Pulmonary artery endothelial cell (primary cell): Measurements from ENCODE around the gene SLC9A8. TPM values are rescaled to one million over a fixed set of nuclear protein-coding genes. Genes with fewer than 3 reads are reported as not detected.
"Not testable (repeated sequence)": the region's sequence is repeated elsewhere in the genome, so short reads cannot be mapped to it uniquely, and the experiment has no call there.

Source experiments
- DNase-seq: peaks from one replicate; pipeline ENCODE4 v3.0.0-alpha.2; 2011; ENCODE audit warnings: low read depth, low spot score
- total RNA-seq: library from RNA; depleted of rRNA; stranded (reverse); fragments of >200 nt; gene quantifications from 2 replicates; pipeline ENCODE4 v1.2.3, GENCODE V29; 2014

The SLC9A8 gene
- total RNA-seq, 1 donor from 2014 or later = 6.2 TPM

DNA sequence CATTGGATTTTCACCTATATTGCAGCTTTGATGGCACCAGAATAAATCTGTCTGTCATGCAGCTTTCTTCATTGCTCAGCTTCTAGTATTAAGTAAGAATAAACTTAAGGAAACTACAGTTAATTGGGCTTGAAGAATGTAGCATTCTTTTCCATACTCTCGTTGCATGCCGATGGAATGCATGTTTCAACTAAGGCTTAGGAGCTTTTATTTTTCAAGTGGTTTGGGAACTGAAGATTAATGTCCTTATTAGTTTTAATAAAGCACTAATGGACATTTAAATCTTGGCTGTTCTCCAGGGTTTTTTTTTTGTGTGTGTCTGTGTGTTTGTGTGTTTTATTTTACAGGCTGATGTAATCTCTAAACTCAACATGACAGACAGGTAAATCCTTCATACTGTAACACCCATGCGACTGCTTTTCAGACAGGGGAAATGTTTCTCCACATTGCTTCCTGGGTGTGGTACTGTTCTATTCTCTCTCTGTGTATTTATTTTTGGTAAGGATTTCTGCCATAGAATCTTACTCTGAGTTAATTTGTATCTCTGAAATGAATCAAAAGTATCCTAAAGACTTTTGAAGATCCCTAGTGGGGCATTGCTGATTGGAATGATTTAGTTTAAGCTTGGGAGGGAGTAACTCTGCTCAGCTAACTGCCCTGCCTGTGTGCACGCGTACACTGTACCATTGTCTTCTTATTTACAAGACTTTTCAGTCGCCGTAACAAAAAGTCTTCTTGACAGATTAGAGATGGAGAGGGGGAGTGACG, 38.0 kb downstream of the SLC9A8 start:
- DNase-seq = no peak

DNA sequence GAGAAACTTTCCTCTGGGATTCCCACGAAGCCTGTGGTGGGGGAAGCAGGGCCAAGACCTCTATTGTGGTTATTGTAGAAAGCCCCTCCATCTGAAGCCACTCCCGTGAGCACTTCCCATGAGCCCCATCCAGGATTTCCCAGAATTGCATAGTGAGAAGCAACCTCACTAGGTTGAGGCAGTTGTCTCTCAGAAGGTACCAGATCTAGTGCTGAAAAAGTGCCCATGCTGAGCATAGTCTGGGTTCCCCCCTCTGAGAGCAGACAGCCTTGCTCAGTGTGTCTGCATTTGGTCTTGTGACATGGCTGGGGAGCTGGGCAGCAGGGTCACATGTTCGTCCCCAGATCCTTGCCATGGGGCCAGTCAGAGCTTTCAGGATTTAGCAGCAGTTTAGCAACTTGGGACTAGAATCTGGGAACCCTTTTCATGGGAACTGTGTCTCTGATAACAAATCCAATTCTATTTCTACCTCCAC, 38.6 kb downstream of the SLC9A8 start:
- no peak for DNase-seq

DNA sequence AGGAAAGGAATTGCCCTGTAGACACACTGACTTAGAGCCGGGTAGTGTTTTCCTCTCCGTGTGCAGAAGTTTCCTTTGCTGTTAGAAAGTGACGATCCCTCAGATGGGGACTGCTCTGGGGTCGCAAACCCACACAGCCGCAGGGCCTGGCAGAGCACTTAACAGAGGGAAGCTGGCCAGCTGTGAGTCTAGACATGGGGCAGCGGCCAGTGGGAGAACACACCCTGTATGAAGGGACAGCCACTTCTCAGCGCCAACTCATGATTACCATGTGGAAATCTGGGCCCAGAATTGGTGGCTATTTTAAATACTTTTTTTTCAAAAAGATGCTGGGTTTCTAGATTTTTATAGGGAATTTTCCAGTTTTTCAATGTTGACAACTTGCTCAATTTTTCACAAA, 39.4 kb downstream of the SLC9A8 start:
- no peak for DNase-seq

DNA sequence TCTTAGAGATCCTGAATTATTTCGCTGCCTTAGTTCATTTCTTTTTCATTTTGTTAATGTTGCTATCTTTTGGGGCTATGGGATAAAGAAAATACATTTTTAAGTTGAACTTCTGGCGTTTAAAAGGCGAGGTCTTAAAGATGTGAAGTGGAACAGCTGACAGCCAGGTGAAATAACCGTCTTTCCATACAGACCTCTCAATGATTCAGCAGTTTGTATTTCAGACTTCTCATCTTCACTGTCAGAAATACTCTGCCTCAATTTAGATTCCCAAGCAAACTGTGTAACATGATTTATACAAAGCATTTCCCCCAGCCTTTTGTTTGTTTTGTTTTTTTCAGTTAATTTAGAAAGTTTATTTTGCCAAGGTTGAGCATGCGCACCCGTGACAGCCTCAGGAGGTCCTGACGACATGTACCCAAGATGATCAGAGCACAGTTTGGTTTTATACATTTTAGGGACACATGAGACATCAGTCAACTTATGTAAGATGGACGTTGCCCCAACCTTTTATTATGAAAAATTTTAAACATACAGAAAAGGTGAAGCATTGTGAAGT, 40.0 kb downstream of the SLC9A8 start:
- no peak for DNase-seq

DNA sequence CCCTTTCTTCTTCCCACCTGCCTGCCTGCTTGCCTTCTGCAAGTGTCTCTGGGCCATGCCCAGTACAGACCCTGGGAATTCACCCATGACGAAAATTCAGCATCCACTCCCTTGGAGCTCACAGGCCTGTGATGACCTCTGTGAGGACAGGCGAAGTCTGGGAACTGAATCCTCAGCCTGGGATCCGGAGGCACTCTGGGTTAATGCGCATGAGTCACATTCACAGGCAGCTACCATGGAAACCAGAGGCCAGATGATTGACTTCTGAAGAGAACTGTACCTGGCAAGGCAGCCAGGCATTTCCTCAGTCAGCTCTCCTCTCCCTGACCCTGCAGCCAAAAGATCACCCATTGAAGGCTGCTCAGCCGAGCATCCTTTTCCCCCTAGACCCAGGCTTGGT, 41.0 kb downstream of the SLC9A8 start:
- DNase-seq = peak; percentile 53

DNA sequence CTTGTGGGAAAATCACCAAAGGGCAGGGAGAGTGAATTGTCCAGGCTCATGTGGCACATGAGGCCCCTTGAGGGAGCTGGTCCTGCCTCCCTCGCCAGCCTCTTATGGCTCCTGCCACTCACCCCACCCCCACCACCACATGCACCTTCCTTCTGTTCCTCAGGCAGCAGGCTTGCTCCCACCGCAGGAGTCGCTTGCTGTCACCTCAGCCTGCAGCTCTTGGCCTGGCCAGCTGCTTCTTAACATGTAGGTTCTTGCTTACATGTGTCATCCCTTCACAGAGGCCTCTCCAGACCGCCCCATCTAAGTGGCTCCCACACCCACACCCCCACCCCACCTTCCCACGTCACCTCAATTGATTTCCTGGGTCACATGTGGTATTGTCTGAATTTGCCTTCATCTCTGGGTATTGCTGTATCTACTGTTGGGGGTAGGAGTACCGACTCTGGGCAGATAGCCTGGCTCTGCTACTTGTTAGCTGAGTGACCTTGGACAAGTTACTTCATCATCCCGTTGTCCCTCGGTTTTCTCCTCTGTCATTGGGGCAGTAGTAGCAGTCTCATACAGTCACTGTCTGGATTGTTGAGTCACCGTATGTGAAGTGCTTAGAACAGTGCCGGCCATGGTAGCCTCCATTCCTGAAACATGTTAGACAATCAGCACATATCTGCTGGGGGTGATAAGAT, 41.7 kb downstream of the SLC9A8 start:
- DNase-seq = no peak

DNA sequence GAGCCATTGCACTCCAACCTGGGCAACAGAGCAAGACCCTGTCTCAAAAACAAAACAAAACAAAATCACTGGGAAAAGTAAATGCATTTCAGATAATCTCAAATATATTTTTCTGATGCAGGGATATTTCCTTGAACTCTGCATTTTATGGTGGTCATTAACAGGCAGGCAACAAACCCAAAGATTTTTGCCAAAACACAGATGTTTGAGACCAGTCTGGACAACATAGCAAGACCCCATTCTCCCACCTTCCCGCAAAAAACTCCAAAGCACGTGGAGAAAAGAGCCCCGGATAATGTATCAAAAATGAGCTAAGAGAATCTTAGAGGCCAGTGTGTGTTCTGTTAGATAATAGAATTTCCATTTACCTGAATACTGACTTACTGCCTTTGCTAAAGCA, 44.3 kb downstream of the SLC9A8 start:
- no peak for DNase-seq

DNA sequence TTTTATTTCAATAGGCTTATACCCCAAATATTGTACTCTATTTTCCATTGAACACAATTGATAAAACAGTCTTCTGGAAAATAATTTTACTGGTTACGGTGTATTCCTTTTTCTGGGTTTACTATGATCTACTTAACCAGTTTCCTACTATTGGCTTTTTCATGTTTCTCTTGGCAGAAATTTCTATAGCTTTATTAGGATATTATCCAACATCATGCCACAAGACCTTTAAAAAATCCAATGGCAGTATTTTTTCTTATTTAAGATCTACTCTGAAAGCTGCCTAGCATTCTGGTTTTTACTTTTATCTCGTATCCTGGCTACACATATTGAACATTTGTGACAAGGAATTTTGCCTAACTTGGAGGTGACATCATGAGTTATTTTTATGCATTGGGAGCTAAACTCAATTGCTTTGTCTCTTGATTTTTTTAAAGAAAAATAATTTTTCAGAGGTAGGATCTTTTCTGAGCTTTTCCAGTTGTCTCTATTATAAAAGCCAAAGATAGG, 45.5 kb downstream of the SLC9A8 start:
- DNase-seq = no peak

DNA sequence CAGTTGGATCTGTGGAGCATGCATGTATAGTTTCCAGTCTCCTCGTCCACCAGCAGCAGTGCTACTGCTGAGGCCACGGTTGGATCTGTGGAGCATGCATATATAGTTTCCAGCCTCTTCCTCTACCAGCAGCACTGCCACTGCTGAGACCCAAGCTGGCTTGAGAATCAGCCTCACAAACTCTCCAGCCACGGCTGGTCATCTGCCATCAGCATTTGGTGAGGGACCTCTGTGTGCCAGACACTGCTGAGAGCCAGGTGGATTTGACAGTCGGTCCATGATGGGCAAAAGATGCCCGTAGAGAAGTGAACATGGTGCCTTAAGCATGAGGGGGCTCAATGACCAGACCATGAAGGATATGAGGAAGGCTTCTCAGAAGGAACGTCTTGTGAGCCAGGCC, 46.4 kb downstream of the SLC9A8 start:
- no peak for DNase-seq

DNA sequence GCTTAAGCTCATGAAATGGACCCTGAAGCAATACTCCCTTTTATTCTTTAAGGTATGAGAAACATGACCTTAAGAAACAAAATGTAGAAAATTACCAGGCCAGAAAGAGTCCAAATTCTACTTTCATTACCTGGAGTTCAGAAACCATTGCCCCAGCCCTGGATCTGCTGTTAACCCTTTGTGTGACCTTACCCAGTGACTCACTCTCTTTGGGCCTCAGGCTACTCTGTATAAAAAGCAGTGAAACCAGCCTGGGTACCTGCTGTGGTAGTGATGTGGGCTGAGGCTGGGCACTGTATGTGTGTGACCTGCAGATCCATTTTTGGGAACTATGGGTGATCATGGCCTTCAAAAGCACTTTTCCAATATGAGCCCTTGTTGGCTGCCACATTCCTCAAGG, 47.2 kb downstream of the SLC9A8 start:
- no peak for DNase-seq

DNA sequence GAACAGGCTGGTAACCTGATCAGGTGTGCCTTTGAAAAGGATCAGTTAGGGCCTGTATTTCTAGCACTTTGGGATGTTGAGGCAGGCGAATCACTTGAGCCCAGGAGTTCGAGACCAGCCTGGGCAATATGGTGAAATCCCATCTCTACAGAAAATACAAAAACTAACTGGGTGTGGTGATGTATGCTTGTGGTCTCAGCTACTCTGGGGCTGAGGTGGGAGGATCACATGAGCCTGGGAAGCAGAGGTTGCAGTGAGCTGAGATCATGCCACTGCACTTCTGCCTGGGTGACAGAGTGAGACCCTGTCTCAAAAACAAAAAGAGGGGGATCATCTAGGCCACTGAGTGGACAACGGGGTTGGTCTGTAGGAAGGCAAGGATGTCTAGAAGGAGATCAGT, 48.6 kb downstream of the SLC9A8 start:
- DNase-seq = not testable (repeated sequence)

DNA sequence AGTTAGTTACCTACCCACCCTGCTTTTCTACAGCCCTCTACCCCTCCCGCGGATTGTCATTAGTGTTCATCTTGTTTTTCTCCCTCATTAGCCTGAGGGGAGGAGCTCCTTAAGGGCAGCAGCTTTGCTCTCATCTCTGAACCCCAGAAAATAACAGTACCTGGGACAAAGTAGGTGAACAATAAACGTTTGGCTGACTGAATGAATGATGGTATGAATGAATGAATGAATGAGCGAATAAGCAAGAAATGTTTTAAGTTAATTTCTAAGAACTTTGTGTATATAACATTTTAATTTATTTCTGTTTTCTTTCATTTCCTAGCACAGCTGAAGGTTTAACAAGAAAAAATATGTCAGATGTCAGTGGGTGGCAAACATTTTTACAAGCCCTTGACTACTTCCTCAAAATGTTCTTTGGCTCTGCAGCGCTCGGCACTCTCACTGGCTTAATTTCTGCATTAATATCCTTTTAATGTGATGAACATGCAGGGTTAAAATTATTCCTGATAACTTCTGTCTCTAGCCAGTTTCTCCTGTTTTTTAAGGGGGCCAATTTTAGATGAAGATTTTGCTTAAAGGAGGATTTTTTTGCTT, 50.1 kb downstream of the SLC9A8 start:
- no peak for DNase-seq

DNA sequence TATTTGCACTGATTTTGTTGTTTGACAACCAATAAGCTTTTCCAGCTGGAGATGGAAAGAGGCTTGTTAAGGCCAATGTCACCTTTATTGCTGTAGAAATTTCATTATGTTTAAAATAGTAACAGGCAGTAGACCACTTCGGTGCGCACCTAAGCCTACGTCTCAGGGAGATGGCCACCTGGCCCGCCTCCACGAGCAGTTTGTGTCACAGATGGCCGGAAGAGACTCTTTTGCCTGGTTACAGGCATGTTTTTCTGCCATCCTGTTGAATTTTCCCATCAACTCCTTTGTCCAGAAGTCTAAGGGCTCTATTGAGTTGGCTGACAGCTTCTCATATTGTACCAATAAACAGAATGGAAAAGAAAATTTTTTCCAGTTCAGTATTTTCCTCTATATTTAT, 51.0 kb downstream of the SLC9A8 start:
- DNase-seq = no peak

DNA sequence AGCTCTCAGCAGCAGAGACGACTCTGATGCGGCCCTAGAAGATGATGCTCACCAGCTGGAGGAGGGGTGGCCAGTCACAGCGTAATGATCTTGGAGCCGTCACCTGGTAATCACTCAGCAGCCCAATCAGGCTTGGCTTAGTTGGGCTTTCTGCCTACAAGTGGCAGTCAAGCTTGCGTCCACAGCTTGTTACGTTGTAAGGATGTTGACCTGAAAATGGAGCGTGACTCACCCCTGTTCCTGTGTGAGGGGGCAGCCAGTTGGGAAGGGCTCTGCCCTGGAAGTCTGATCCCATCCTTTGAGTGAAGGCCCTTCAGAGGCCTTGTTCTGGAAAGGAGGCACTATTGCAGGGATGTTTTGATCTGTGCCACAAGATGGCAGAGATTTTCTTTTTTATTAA, 52.9 kb downstream of the SLC9A8 start:
- DNase-seq = no peak

DNA sequence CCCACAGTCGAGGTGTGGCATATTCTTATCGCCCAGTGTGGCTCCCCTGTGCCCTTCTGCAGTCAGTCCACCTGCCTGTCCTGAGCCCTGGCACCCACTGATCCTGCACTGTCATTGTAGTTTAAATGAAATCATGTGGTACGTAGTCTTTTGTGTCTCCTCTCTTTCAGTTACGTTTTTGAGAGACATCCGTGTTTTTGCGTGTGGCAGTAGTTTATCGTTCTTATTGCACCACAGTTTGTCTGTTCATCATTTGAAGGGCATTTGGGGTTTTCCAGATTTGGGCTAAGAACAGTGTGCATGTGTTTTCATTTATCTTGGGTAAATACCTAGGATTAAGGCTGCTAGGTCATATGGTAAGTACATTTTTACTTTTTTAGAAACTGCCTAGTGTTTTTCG, 53.4 kb downstream of the SLC9A8 start:
- no peak for DNase-seq

DNA sequence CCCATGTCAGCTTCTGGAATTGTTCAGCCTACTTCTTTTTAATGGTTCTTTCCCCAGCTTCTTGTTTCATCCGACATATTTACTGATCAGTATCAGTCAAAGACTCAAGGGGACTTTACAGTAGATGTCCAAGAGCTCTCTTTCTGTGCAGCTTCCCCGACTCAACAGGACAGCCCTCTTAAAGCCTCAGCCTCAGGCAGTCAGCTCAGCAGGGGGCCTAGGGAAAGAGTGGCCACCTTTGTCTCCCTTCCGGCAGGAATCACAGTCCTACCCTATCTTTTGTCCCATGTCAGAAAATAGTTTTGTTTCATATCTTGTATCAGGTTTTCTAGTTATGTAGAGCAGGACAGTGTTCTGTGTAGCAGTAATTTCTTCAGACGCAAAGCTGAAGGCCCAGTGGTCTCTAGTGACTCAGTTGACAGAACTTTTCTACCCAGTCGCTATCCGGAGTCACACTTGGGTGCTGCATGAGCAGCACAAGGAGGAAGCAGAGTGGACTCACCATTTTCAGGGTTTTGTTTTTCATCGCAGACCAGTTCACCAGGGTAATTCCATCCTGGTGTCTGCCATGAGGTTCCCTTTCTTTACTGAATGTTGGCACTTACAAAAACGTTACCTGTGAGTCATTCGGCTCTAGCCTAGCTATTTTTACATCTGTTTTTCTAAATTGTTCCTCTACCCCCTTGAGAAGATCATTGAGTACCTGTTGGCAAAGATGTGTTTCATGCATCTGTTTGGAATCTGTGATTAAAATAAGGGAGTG, 55.0 kb downstream of the SLC9A8 start:
- DNase-seq = no peak

DNA sequence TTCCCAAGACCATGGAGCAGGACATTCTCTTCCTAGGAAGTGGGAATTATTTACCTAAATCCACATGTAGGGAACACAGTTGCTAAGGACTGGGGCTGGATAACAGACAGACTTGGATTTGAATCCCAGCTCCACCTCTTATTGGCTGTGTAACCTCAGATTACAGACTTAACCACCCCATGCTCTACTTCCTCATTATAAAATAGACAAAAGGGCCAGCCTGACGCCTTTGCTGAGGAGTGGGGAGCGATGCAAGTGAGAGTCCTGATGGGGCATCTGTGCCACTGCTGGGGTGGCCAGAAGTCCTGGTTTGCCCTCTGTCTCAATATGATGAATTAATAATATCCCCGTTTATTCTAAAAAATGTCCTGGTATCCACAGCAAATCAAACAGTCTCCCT, 55.9 kb downstream of the SLC9A8 start:
- DNase-seq = no peak

DNA sequence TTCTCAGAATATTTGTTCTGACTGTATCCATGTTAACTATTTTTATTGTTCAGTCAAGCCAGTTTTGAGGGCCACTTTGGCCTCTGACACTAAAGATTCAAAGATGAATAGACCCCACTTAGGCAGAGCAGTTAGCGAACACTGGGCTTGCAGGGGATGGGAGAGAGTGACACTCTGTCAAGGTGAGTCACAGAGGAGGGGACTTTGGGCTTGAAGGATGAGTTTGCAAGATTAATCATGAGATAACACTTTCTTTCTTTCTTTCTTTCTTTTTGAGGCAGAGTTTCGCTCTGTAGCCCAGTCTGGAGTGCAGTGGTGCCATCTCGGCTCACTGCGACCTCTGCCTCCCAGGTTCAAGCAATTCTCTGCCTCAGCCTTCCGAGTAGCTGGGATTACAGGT, 56.3 kb downstream of the SLC9A8 start:
- no peak for DNase-seq

DNA sequence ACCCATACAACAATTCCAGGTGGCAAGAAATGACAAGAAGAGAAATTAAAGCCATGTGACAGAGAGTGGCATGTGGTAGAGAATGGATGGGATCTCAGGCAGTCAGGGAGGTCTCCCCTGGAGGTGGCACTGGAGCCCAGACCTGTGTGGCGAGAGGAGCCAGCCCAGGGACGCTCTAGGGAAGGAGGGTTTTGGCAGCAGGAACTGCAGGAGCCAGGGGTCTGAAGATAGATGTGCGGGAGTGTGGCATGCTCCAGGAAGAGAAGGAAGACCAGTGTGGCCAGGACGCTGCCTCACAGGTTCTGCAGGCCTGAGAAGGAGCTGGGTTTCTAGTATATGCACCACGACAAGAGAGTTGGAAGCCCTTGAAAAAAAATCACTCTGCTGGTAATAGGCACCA, 57.6 kb downstream of the SLC9A8 start:
- no peak for DNase-seq

DNA sequence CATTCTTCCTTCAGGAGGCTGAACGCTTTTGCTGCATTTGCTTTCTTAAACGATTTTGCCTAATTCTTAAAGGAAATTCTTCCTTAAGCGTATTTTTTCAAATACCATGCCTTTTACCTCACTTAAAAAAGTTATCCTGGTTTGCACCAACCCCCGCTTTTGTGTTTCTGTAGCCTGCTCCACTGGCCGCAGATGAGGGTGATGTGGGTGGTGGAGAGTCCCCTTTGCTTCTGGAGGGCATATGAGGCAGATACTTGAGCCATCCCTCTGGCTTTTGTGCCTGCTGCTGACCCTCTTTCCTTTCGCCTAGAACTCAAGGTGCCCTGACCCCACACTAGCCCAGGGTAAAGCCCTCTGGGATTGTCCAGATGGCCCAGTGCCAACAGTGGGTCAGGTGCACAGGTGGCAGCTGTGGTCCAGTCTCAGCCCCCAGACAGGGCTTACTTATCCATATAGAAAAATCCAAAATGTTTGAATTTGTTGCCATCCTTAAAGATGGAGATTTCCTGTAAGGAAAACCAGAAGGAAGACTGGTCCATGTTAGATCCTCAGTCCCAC, 58.8 kb downstream of the SLC9A8 start:
- DNase-seq = no peak

DNA sequence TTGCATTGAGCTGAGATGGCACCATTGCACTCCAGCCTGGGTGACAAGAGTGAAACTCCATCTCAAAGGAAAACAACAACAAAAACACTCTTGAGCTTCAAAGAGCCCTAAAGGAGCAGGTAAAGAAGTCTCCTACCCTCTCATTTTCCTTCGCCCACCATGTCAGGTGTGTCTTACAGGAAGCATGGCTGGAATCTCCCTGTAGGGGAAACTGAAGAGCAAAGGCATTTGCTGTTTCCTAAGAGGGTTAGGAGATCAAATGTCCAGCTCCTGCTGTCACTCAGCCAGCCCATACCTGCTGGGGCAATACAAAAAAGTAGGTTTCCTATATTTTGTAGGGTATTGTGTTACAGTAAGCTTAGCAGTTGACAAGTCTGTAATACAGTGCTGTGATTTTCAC, 59.4 kb downstream of the SLC9A8 start:
- no peak for DNase-seq
